ENCODE measurements around the gene RNU1-2. TPM values are rescaled to one million over a fixed set of nuclear protein-coding genes. Genes with fewer than 3 reads are reported as not detected.
A peak's percentile ranks its signal among the peaks of the same experiment; 100 is the strongest.

RNU1-2 gene
- total and polyA plus RNA-seq, 2 of the 8 experiments (the other 6 are each of a cell fraction or from before 2014, with no cell fraction given): 145 to 1,303 TPM

GRCh38 chr1:16915627-16915973 lies 19.8 kb downstream of the RNU1-2 start:
- Histone ChIP-seq H3K4me2 (ENCODE audit: insufficient read depth in 1 of 2, low read depth in 2 of 2, low read length in 2 of 2) (no peak overlapping the region), H2BK20ac (ENCODE audit: low read length) (no peak overlapping the region), H4K91ac (replicated peaks; ENCODE audit: insufficient read length, low read length) (no peak overlapping the region), H3K4ac (replicated peaks; ENCODE audit: insufficient read length, low read depth, low read length) (no peak overlapping the region), H3K36me3 (ENCODE audit: control insufficient read depth in 2 of 4, insufficient read depth in 4 of 4, low read length in 3 of 4) (no peaks in the 10 kb centered on the region), H2BK5ac (ENCODE audit: low read depth, low read length) (no peak overlapping the region), H3K9me3 (ENCODE audit: insufficient read depth in 2 of 2, low read depth in 1 of 2, low read length in 1 of 2) (no peaks in the 10 kb centered on the region), H3K27ac (ENCODE audit: low read depth, low read length) (no peak overlapping the region), H4K20me1 (replicated peaks in 1 of 2; ENCODE audit: control insufficient read depth in 1 of 2, insufficient read depth in 2 of 2, low read length in 2 of 2) (no peaks in the 10 kb centered on the region), H3K27me3 (replicated peaks in 1 of 4; ENCODE audit: control insufficient read depth in 3 of 4, extremely low read depth in 1 of 4, insufficient read depth in 3 of 4, low read length in 3 of 4) (no peaks in the 10 kb centered on the region), H2BK15ac (ENCODE audit: low read length) (no peak overlapping the region), H3K23ac (ENCODE audit: insufficient read length) (no peak overlapping the region), H3K23me2 (ENCODE audit: low read depth, low read length) (peaks cover 4% of the 10 kb centered on the region; the same call in 1 of the 2 replicates), H3K9ac (replicated peaks in 1 of 4; ENCODE audit: extremely low read depth in 1 of 4, low read depth in 3 of 4, low read length in 3 of 4) (no peak overlapping the region), H3K79me2 (ENCODE audit: control insufficient read depth in 1 of 2, insufficient read depth in 2 of 2, low read length in 2 of 2) (no peaks in the 10 kb centered on the region), H3K18ac (ENCODE audit: extremely low read depth, low read length) (no peak overlapping the region), H3K14ac (ENCODE audit: insufficient read length) (no peak overlapping the region), H4K5ac (ENCODE audit: insufficient read length, low read depth, low read length) (no peak overlapping the region), H3K4me3 (ENCODE audit: extremely low read depth in 1 of 4, insufficient read depth in 2 of 4, low read depth in 3 of 4, low read length in 4 of 4) (no peak overlapping the region), H2AK5ac (ENCODE audit: low read depth, low read length) (no peak overlapping the region), H3K56ac (replicated peaks; ENCODE audit: insufficient read length, low read depth, low read length) (no peak overlapping the region), H3K79me1 (ENCODE audit: low read depth, low read length) (no peaks in the 10 kb centered on the region), H2BK120ac (replicated peaks; ENCODE audit: low read depth, low read length) (no peak overlapping the region), H2AFZ (ENCODE audit: low read length) (no peak overlapping the region), H4K8ac (ENCODE audit: extremely low read depth, insufficient read depth, low read length) (no peak overlapping the region), H3K4me1 (replicated peaks in 1 of 4; ENCODE audit: control insufficient read depth in 3 of 4, insufficient read depth in 4 of 4, low read length in 3 of 4) (peaks cover 0 to 9% (median 5%) of the 10 kb centered on the region in 4 experiments; a peak in 3 of 7 replicates), H2BK12ac (ENCODE audit: low read depth, low read length) (no peak overlapping the region)
- POLR2A ChIA-PET (ENCODE audit: partially characterized antibody): interaction anchor here (1.9 kb wide), 1 partner anchor 11 kb away, joined by 13 read pairs; no protein-coding TSS in a partner anchor
- CTCF ChIA-PET (ENCODE audit: partially characterized antibody): interaction anchor here (0.6 to 1.9 kb wide), 13 partner anchors 8 to 71 kb away, joined by 3 to 9 read pairs (median 3); no protein-coding TSS in a partner anchor
- TF ChIP-seq CTCF (IDR thresholded peaks at IDR 0.05; ENCODE audit: control extremely low read depth in 1 of 3, insufficient read depth in 1 of 3, low read depth in 1 of 3, low read length in 3 of 3) (peak in 1 of 3 experiments; percentile 23; a peak in 1 of 4 replicates), CTBP2 (IDR thresholded peaks at IDR 0.05; ENCODE audit: borderline replicate concordance, insufficient read depth, insufficient read length, low read length) (no peak), RAD21 (IDR thresholded peaks at IDR 0.05 in 1 of 2, conservative IDR thresholded peaks at IDR 0.05 in 1 of 2; ENCODE audit: low read depth in 2 of 2, low read length in 2 of 2) (peak; percentile 26 to 43)
- DNase-seq (ENCODE audit: low read depth in 1 of 2, low spot score in 2 of 2): no peak
- no peak for FAIRE-seq
- 64% methylated on average over 4 of the region's 4 CpGs; no CpG with 5 or more reads in 1 of the 2 experiments for WGBS, 2 experiments (ENCODE audit: extremely low coverage in 1 of 2, insufficient coverage in 1 of 2, insufficient read length in 1 of 2, insufficient replicate concordance in 2 of 2, low coverage in 1 of 2, low lambda C conversion rate in 2 of 2, missing lambda C conversion rate in 1 of 2)

All from H1 (cell line).